MCF 10A (cell line): ENCODE data around the gene CD96. TPM values are rescaled to one million over a fixed set of nuclear protein-coding genes. Genes with fewer than 3 reads are reported as not detected.

Experiments used
- BruUV-seq: library from RNA; stranded (reverse); fragments of 400-500 nt; replicated peaks from 2 replicates; lab custom pipeline; 2021; lab: Mats Ljungman, UMichigan
- CTCF ChIA-PET: fragments of 300-600 bp; sonication (Branson Sonifier 250); formaldehyde crosslinking; extraction: SDS; loops from one replicate; lab custom pipeline; 2021; ENCODE audit warnings: antibody characterized with exemption, inconsistent platforms; lab: Yijun Ruan, JAX
- POLR2A ChIA-PET: fragments of 300-600, 350-650 bp; sonication (Branson Sonifier 250); formaldehyde crosslinking; extraction: SDS; loops from one replicate; lab custom pipeline; 2020; ENCODE audit warnings: antibody characterized with exemption, inconsistent platforms; lab: Yijun Ruan, JAX
- DNase-seq: peaks from one replicate; pipeline ENCODE4 v3.0.0-alpha.2; 2018; ENCODE audit not compliant: unreplicated experiment
- H3K27ac Mint-ChIP-seq: one replicate; pipeline ENCODE4 v1.8.0; 2022; ENCODE audit warnings: mild to moderate bottlenecking, low read depth, mixed read lengths; ENCODE audit not compliant: unreplicated experiment
- H3K27me3 Mint-ChIP-seq: one replicate; pipeline ENCODE4 v1.8.0; 2022; ENCODE audit warnings: mixed read lengths; ENCODE audit not compliant: insufficient read depth, unreplicated experiment
- H3K36me3 Mint-ChIP-seq: one replicate; pipeline ENCODE4 v1.8.0; 2022; ENCODE audit warnings: mild to moderate bottlenecking, moderate library complexity, mixed read lengths; ENCODE audit not compliant: insufficient read depth, unreplicated experiment
- H3K4me1 Mint-ChIP-seq: one replicate; pipeline ENCODE4 v1.8.0; 2022; ENCODE audit warnings: mixed read lengths; ENCODE audit not compliant: insufficient read depth, unreplicated experiment
- H3K4me3 Mint-ChIP-seq: one replicate; pipeline ENCODE4 v1.8.0; 2022; ENCODE audit warnings: mild to moderate bottlenecking, moderate library complexity, mixed read lengths; ENCODE audit not compliant: unreplicated experiment
- H3K9me3 Mint-ChIP-seq: one replicate; pipeline ENCODE4 v1.8.0; 2022; ENCODE audit warnings: mixed read lengths; ENCODE audit not compliant: unreplicated experiment
- CTCF ChIP-seq: fragments of 200-600 bp; IDR thresholded peaks from one replicate; pipeline ENCODE4 v1.8.0; 2022; ENCODE audit warnings: antibody characterized with exemption, mild to moderate bottlenecking; ENCODE audit not compliant: unreplicated experiment
- intact Hi-C: fragments of 100-400 bp; cut with micrococcal nuclease; formaldehyde crosslinking; loops from 2 replicates; pipeline ENCODE4 v1.14.1; 2022
- total RNA-seq: library from RNA; stranded (reverse); gene quantifications from 2 replicates; pipeline ENCODE4 v1.2.3, GENCODE V29; 2022

The CD96 gene
- total RNA-seq, 1 experiment from 2014 or later: 0.09 TPM

- POLR2A ChIA-PET: interaction anchor here (0.9 to 2.5 kb wide), 14 partner anchors 8 to 84 kb away, joined by 3 to 51 read pairs (median 5); partner anchors contain the start of gene ZBED2
- intact Hi-C loops: loop anchor here (2.0 kb wide), 1 partner anchor 26 kb away; no protein-coding TSS in a partner anchor
- Mint-ChIP-seq H3K27ac (peak overlapping the region; percentile 89), H3K9me3 (no peaks in the 10 kb centered on the region), H3K36me3 (no peaks in the 10 kb centered on the region), H3K27me3 (no peaks in the 10 kb centered on the region), H3K4me3 (peak overlapping the region; percentile 70), H3K4me1 (peaks cover 25% of the 10 kb centered on the region)
- TSS peak; percentile 52 for BruUV-seq
- no peak for TF ChIP-seq CTCF
- DNase-seq: peak; percentile 94
- CTCF ChIA-PET: interaction anchor here (0.6 to 1.7 kb wide), 11 partner anchors 8 to 86 kb away, joined by 3 to 18 read pairs (median 3); partner anchors contain the start of gene ZBED2
Measured at GRCh38 chr3:111610612-111611054, 68.6 kb downstream of the CD96 start.

DNA sequence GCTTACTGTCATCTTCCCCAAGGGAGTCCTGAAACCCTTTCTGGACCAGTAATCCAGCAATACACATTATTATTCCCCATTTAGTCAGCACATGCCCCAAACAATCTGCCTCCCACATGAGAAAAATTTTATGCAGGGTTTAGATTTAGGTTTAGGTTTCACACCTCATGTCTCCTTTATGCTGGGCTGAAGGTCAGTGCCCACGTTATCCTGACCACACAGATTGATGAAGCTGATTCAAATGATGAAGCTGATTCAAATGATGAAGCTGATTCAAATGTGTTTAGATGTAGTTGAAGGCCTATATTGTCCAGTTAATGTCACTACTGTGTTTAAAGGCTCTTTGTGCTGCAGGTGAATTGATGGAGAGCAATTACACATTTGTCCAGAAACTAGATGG lies 71.3 kb downstream of the CD96 start:
- no TSS peak for BruUV-seq
- Mint-ChIP-seq H3K9me3 (no peaks in the 10 kb centered on the region), H3K27ac (no peak overlapping the region), H3K4me1 (peaks cover 30% of the 10 kb centered on the region), H3K4me3 (no peak overlapping the region), H3K36me3 (no peaks in the 10 kb centered on the region), H3K27me3 (no peaks in the 10 kb centered on the region)
- no peak for DNase-seq
- no peak for TF ChIP-seq CTCF
- ChIA-PET CTCF (interaction anchor here (0.8 kb wide), 1 partner anchor 35 kb away, joined by 3 read pairs; no protein-coding TSS in a partner anchor), POLR2A (interaction anchor here (0.6 to 1.5 kb wide), 2 partner anchors 27 to 103 kb away, joined by 3 read pairs; no protein-coding TSS in a partner anchor)
- intact Hi-C loops: no loop called here

- no peak for TF ChIP-seq CTCF
- DNase-seq: no peak
- Mint-ChIP-seq H3K27ac (no peak overlapping the region), H3K4me1 (peaks cover 31% of the 10 kb centered on the region), H3K27me3 (no peaks in the 10 kb centered on the region), H3K9me3 (no peaks in the 10 kb centered on the region), H3K36me3 (no peaks in the 10 kb centered on the region), H3K4me3 (no peak overlapping the region)
- no TSS peak for BruUV-seq
- POLR2A ChIA-PET: interaction anchor here (1.2 to 1.8 kb wide), 2 partner anchors 30 to 38 kb away, joined by 3 to 7 read pairs; no protein-coding TSS in a partner anchor
- CTCF ChIA-PET: interaction anchor here (0.5 to 6.2 kb wide), 10 partner anchors 11 to 294 kb away, joined by 3 to 45 read pairs (median 4); partner anchors contain the start of gene ZBED2
- intact Hi-C loops: loop anchor here (1.0 kb wide), 1 partner anchor 38 kb away; no protein-coding TSS in a partner anchor
Measured at GRCh38 chr3:111615880-111616279, 73.9 kb downstream of the CD96 start.

GRCh38 chr3:111616417-111617105 lies 74.6 kb downstream of the CD96 start:
- Mint-ChIP-seq H3K4me3 (no peak overlapping the region), H3K36me3 (no peaks in the 10 kb centered on the region), H3K9me3 (no peaks in the 10 kb centered on the region), H3K27ac (no peak overlapping the region), H3K27me3 (no peaks in the 10 kb centered on the region), H3K4me1 (peaks cover 24% of the 10 kb centered on the region)
- intact Hi-C loops: loop anchor here (1.0 kb wide), 1 partner anchor 38 kb away; no protein-coding TSS in a partner anchor
- CTCF ChIA-PET: interaction anchor here (0.5 to 6.2 kb wide), 10 partner anchors 10 to 293 kb away, joined by 3 to 45 read pairs (median 4); partner anchors contain the start of gene ZBED2
- DNase-seq: peak; percentile 52
- peak; percentile 8 for TF ChIP-seq CTCF
- no TSS peak for BruUV-seq
- POLR2A ChIA-PET: interaction anchor here (1.2 to 1.8 kb wide), 2 partner anchors 31 to 38 kb away, joined by 3 to 7 read pairs; no protein-coding TSS in a partner anchor
